ENCODE measurements around the gene NOTCH1.

- TF ChIP-seq ZEB2 (tag by site-specific recombination; IDR thresholded peaks at IDR 0.05): no peak
- TF ChIP-seq ZNF292 (tag by site-specific recombination; IDR thresholded peaks at IDR 0.05; ENCODE audit: borderline replicate concordance, low read depth): no peak
- no peak for TF ChIP-seq KLF16 (tag by site-specific recombination; IDR thresholded peaks at IDR 0.05)
Measured at GRCh38 chr9:136528716-136529341, 17.0 kb downstream of the NOTCH1 start.
